A549 (cell line): ENCODE measurements around the gene NRN1L.

Experiments
- CEBPB ChIP-seq, 2 experiments: fragments of >200 bp in 1 of 2; sonication (Bioruptor Twin) in 1 of 2; formaldehyde crosslinking in 1 of 2; IDR thresholded peaks; 2 replicates each; pipeline ENCODE4 v1.6.1; 2012 to 2016
- EP300 ChIP-seq, 2 experiments: fragments of >200 bp; sonication (Bioruptor Twin); formaldehyde crosslinking; IDR thresholded peaks; 2 replicates in 1 of 2; 3 replicates in 1 of 2; pipeline ENCODE4 v1.6.1; 2016 to 2017
- MAFK ChIP-seq: fragments of 450-650 bp; IDR thresholded peaks from 2 replicates; pipeline ENCODE4 v1.6.1; 2014; ENCODE audit not compliant: partially characterized antibody

DNA sequence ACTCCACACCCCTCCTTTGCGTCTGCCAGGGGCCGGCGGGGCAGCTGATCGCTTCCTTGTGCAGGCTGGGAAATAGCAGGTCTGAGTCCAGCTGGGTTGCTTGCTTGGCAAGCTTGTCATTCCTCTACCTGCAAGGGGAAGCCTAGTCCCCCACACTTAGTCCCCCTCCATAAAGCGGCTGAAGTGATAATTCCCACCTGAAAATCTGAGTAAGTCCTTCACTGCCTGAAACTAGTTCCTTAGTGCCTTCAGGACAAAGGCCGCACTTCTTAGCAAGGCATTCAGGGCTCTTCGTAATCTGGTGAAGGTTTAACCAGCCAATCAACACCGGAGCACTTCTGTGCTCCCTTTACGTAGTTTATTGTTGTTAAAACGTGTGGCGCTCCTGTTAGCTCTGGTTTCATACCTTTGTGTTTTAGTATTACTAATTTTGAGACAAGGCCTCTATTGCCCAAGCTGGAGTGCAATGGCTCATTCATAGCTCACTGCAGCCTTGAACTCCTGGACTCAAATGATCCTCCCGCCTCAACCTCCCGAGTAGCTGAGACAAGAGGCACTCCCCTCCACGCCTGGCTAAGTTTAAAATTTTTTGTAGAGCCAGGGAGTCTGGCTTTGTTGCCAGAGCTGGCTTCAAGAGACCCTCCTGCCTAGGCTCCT, 9.2 kb downstream of the NRN1L start:
- TF ChIP-seq CEBPB (IDR thresholded peaks at IDR 0.05), result no peak
- no peak for TF ChIP-seq MAFK
- no peak for TF ChIP-seq EP300 (IDR thresholded peaks at IDR 0.05)
